ENCODE data around the gene PTCRA.

The PTCRA gene, protein sequence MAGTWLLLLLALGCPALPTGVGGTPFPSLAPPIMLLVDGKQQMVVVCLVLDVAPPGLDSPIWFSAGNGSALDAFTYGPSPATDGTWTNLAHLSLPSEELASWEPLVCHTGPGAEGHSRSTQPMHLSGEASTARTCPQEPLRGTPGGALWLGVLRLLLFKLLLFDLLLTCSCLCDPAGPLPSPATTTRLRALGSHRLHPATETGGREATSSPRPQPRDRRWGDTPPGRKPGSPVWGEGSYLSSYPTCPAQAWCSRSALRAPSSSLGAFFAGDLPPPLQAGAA

GRCh38 chr6:42915732-42916131 lies at the start of gene PTCRA:
PTCRA (plus strand) TSS chr6:42916053; CDS start chr6:42916070, 17 bp downstream.
- Histone ChIP-seq H3K36me3 (ENCODE audit: low read depth) (no peaks in the 10 kb centered on the region), H3K4me1 (ENCODE audit: insufficient read depth, poor library complexity, severe bottlenecking) (peaks cover 5% of the 10 kb centered on the region), H3K9me3 (ENCODE audit: severe bottlenecking) (no peaks in the 10 kb centered on the region), H3K27me3 (ENCODE audit: insufficient read depth, poor library complexity, severe bottlenecking) (no peaks in the 10 kb centered on the region), H3K4me3 (ENCODE audit: severe bottlenecking) (no peak within 1 kb of the TSS), H3K27ac (ENCODE audit: poor library complexity, severe bottlenecking) (no peak within 1 kb of the TSS)
- no peak for TF ChIP-seq CTCF (IDR thresholded peaks at IDR 0.05; ENCODE audit: poor library complexity, severe bottlenecking)
- ATAC-seq (ENCODE audit: low read depth) (no peak), DNase-seq (ENCODE audit: low spot score) (no peak)

- no peaks in the 10 kb centered on the region for H3K4me1 ChIP-seq (ENCODE audit: insufficient read depth, poor library complexity, severe bottlenecking)
- H3K27me3 ChIP-seq (ENCODE audit: insufficient read depth, poor library complexity, severe bottlenecking), result no peaks in the 10 kb centered on the region
- H3K36me3 ChIP-seq (ENCODE audit: low read depth), result no peaks in the 10 kb centered on the region
- no peak for TF ChIP-seq CTCF (IDR thresholded peaks at IDR 0.05; ENCODE audit: poor library complexity, severe bottlenecking)
- no peaks in the 10 kb centered on the region for H3K9me3 ChIP-seq (ENCODE audit: severe bottlenecking)
- DNase-seq (ENCODE audit: low spot score), result no peak
- H3K4me3 ChIP-seq (ENCODE audit: severe bottlenecking), result no peak overlapping the region
- no peak overlapping the region for H3K27ac ChIP-seq (ENCODE audit: poor library complexity, severe bottlenecking)
- ATAC-seq (ENCODE audit: low read depth), result no peak
These were observed 45.5 kb upstream of the PTCRA start for GRCh38 chr6:42870145-42870936.

DNA sequence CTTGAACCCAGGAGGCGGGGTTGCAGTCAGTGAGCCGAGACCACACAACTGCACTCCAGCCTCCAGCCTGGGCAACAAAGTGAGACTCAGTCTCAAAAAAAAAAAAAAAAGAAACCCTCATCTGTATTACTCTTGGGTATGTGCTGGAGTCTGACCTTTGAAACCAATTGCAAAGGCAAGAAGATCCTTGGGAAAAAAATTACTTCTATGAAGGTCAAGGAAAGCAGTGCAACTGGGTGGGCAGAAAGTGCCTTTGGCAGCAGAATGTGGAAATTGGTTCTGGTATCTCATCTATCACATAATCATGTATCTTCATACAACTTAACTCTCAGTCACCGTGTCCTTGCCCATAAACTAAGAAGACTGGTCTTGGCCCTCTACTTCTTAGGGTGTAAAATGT lies 44.1 kb upstream of the PTCRA start:
- TF ChIP-seq CTCF (IDR thresholded peaks at IDR 0.05; ENCODE audit: poor library complexity, severe bottlenecking), result no peak
- H3K4me3 ChIP-seq (ENCODE audit: severe bottlenecking), result no peak overlapping the region
- ATAC-seq (ENCODE audit: low read depth) (no peak), DNase-seq (ENCODE audit: low spot score) (no peak)
- no peaks in the 10 kb centered on the region for H3K9me3 ChIP-seq (ENCODE audit: severe bottlenecking)
- no peaks in the 10 kb centered on the region for H3K4me1 ChIP-seq (ENCODE audit: insufficient read depth, poor library complexity, severe bottlenecking)
- H3K36me3 ChIP-seq (ENCODE audit: low read depth), result no peaks in the 10 kb centered on the region
- H3K27me3 ChIP-seq (ENCODE audit: insufficient read depth, poor library complexity, severe bottlenecking), result no peaks in the 10 kb centered on the region
- no peak overlapping the region for H3K27ac ChIP-seq (ENCODE audit: poor library complexity, severe bottlenecking)

DNA sequence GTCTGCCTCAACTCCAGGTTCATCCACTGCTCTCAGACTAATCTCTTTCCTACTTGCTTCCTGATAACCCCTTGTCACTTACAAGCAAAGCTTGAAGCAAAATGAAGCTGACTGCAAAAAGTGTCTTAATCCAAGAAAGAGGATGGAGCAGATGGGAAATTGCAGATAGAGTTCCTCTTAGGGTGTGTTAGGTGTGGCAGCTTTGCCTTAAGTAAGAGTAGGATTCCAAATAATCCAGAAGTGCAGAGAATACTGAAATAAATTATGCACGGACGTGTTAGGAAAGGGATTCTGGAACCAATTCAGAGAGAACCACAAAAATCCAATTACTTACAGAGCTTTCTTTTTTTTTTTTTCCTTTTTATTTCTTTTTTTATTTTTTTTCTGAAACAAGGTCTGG lies 42.5 kb upstream of the PTCRA start:
- no peaks in the 10 kb centered on the region for H3K4me1 ChIP-seq (ENCODE audit: insufficient read depth, poor library complexity, severe bottlenecking)
- no peaks in the 10 kb centered on the region for H3K36me3 ChIP-seq (ENCODE audit: low read depth)
- no peak overlapping the region for H3K27ac ChIP-seq (ENCODE audit: poor library complexity, severe bottlenecking)
- no peak for ATAC-seq (ENCODE audit: low read depth)
- TF ChIP-seq CTCF (IDR thresholded peaks at IDR 0.05; ENCODE audit: poor library complexity, severe bottlenecking), result no peak
- no peaks in the 10 kb centered on the region for H3K27me3 ChIP-seq (ENCODE audit: insufficient read depth, poor library complexity, severe bottlenecking)
- no peaks in the 10 kb centered on the region for H3K9me3 ChIP-seq (ENCODE audit: severe bottlenecking)
- no peak for DNase-seq (ENCODE audit: low spot score)
- no peak overlapping the region for H3K4me3 ChIP-seq (ENCODE audit: severe bottlenecking)

DNA sequence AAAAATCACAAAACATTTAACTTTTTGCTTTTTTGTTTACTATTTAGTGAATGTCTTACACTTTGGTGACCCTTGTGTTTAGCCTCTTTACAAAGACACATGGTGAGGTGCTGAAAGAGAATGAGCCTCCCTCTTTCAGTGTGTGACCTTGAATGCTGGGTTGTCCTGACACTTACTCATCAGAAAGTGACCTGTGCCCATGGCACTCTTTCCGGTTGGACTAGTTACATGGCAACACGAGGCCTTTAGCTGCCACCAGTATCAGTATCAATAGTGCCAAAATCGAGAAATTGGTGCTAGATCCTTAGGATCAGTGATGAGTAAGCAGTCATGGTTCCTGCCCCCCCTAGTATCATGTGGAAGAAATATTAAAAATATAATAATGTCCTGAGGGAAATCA lies 38.2 kb upstream of the PTCRA start:
- Histone ChIP-seq H3K9me3 (ENCODE audit: severe bottlenecking) (no peaks in the 10 kb centered on the region), H3K36me3 (ENCODE audit: low read depth) (peaks cover 24% of the 10 kb centered on the region), H3K27me3 (ENCODE audit: insufficient read depth, poor library complexity, severe bottlenecking) (no peaks in the 10 kb centered on the region), H3K4me3 (ENCODE audit: severe bottlenecking) (no peak overlapping the region), H3K27ac (ENCODE audit: poor library complexity, severe bottlenecking) (no peak overlapping the region), H3K4me1 (ENCODE audit: insufficient read depth, poor library complexity, severe bottlenecking) (peaks cover 6% of the 10 kb centered on the region)
- TF ChIP-seq CTCF (IDR thresholded peaks at IDR 0.05; ENCODE audit: poor library complexity, severe bottlenecking), result no peak
- DNase-seq (ENCODE audit: low spot score), result no peak
- no peak for ATAC-seq (ENCODE audit: low read depth)
